Inflammatory macrophage treated with lipopolysaccharide for 1 hour (primary cell): Measurements from ENCODE around the gene MVD.
"Not testable (repeated sequence)": the region's sequence is repeated elsewhere in the genome, so short reads cannot be mapped to it uniquely, and the experiment has no call there.

ENCODE experiments used
- DNase-seq, 2 donors: peaks; one replicate each; pipeline ENCODE4 v3.0.0-alpha.2; 2020 to 2022

MVD gene

DNA sequence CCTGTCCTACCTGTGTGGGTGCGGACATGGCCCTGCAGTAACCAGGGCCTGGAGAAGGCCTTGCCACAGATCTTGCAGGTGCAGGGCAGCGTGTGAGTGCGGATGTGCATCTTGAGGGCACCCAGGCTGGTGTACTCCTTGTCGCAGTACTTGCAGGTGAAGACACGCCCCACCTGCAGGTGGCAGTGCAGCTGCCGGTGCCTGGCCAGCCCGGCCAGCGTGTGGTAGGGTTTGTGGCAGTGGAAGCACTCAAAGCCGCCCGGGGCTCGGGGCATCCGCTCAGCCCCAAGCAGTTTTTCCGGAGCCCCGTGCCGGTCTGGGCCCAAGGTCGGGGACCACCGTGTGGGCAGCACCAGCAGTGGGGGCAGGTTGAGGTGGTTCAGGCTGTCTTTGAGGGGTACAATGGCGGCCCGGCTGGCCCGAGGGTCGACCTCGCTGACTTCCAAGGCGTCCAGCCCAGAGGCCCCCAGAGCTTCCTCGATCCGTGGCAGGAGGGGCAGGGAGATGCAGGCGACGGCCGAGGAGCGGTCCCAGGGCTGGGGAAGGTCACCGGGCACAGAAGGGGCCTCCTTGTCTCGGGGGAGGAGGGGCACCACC lies 18.3 kb upstream of the MVD start:
- no peak for DNase-seq

GRCh38 chr16:88680554-88681083 lies 17.7 kb upstream of the MVD start:
- DNase-seq, result no peak

DNA sequence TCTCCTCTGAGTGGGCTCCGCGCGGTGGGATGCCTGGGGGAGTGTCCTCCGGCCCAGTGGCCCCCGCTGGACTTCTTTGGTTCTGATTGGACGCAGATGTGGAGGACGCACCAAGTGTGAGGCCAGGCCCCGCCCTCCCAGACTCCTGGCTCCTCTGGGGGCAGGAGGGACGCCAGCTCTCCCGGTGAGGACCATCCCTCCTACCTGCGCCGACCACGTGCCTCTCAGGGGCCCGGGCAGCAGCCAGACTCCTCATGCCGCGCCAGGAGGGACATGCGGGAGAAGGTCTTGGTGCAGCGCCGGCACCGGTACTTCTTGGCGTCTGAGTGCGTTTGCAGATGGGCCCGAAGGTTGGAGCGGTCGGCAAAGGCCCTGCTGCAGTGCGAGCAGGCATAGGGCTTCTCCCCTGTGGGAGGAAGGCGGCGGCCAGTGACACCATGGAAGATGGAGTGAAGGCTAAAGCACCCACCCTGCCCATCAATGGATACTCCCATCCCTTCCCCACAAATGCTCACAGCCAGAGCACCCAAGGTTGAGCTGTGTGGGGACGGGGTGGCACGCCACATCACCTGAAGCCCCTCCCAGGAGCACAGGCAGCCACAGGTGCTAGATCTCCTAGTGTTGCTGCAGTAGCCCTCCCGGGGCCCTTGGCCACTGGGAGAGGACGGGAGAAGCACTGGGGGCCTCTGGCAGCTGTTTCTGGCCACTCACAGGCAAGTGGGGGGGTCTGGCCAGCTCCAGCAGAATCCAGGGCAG lies 15.5 kb upstream of the MVD start:
- DNase-seq, result no peak

DNA sequence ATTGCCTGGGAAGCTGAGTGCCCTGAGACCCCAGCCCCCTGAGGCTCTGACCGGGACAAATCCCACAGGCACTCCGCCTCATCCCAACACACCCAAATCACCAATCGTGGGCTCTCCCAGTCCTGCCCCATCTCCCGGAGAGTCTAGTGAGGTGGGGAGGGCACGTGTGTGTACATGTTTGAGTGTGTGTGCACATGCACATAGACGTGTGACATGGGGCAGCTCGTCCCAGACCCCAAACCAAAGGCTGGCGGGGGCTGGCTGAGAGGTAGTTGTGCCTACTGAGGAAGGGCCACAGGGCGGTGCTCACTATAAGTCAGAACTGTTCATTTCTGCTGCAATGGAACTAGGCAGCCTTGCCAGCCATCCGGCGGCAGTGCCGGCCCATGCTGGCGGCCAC lies 14.8 kb upstream of the MVD start:
- DNase-seq, result no peak

DNA sequence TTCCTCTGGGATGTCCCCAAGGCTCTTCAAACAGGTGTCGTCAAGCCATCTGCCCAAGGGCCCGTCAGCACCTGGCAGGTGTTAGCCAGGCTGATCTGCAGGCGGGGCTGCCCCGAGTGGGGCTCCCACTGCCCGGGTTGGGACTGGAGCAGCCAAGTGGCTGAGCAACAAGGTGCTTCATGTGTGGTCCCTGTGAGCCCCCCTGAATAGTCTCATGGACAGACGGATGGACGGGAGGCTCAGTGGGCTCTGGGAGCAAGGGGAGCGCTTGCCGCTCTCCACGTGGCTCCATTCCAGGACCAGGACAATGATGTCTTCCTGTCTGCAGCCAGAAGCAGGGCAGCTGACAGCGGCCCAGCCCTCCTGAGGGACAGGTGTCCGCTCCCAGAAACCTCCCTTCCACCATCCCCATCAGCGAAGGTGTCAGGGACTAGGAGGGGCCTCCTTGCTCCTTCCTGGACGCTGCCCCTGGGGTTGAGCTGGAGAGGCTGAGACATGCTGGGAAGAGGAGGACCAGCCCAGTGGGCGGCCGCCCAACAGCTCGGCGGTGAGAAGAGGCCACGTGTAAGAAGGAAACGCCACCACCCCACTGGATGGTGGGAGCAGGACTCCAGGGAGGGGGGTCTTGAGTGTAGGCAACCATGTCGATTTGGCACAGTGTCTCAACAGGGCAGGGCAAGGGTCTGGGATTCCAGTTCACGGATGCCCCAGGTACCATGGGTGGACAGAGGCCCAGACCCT lies 13.8 kb upstream of the MVD start:
- DNase-seq, result no peak

GRCh38 chr16:88673716-88674379 lies 11.0 kb upstream of the MVD start:
- no peak for DNase-seq

GRCh38 chr16:88672776-88673175 lies 9.9 kb upstream of the MVD start:
- no peak for DNase-seq

DNA sequence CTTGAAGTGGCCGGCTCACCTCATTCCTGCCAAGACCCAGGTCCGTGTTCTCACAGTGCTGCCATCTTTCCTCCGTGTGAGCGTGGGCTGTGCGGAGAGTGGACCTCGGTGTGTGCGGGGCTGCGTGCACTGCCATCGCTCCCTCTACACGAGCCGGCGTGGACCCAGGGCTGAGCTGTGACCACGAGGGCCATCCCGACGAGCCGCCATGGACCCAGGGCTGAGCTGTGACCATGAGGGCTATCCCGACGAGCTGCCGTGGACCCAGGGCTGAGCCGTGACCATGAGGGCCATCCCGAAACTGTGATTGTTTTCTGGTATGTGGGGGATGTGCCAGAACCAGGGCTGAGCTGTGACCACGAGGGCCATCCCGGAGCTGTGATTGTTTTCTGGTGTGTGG lies 8.9 kb upstream of the MVD start:
- no peak for DNase-seq

GRCh38 chr16:88669980-88670379 lies 7.1 kb upstream of the MVD start:
- no peak for DNase-seq

DNA sequence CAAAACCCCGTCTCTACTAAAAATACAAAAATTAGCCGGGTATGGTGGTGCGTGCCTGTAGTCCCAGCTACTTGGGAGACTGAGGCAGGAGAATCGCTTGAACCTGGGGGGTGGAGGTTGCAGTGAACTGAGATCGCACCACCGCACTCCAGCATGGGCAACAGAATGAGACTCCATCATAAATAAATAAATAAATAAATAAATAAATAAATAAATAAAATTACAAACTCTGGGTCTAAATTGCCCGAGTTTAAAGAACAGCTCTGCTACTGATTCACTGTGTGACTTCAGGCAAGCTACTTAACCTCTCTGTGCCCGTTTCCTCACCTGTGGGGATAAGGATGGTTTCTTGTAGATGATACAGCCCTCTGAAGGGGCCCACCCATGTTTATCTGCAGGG lies 6.6 kb upstream of the MVD start:
- not testable (repeated sequence) for DNase-seq

GRCh38 chr16:88667461-88667860 lies 4.6 kb upstream of the MVD start:
- peak in 1 of 2 donors; percentile 40 for DNase-seq

DNA sequence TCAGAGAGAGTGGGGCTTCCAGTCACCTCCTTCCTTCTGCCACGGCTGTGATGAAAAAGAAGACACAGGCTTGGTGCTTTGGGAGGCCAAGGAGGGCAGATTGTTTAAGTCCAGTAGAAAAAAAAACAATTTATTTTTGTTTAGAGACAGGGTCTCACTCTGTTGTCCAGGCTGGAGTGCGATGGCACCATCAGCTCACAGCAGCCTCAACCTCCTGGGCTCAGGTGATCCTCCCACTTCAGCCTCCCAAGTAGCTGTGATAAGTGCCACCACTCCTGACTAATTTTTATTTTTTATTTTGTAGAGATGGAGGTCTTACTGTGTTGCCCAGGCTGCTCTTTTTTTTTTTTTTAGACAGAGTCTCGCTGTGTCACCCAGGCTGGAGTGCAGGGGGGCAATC lies 2.7 kb upstream of the MVD start:
- no peak for DNase-seq

GRCh38 chr16:88665148-88665547 lies 2.3 kb upstream of the MVD start:
- no peak for DNase-seq

GRCh38 chr16:88662222-88662842 lies 559 bp downstream of the MVD start:
- no peak for DNase-seq

DNA sequence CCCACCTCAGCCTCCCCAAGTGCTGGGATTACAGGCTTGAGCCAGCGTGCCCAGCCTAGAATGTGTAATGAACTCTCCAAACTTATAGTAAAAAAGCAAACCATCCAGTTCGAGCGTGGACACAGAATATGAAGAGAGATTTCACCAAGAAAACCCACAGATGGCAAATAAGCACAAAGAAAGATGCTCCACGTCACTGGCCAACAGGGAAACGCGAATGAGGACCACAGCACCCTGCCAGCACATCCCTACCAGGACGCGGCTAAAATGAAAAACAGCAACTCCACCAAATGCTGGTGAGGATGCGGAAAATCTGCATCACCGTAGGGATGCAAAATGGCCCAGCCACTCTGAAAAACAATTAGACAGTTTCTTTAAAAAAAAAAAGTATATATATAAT lies 1.4 kb downstream of the MVD start:
- DNase-seq, result no peak

DNA sequence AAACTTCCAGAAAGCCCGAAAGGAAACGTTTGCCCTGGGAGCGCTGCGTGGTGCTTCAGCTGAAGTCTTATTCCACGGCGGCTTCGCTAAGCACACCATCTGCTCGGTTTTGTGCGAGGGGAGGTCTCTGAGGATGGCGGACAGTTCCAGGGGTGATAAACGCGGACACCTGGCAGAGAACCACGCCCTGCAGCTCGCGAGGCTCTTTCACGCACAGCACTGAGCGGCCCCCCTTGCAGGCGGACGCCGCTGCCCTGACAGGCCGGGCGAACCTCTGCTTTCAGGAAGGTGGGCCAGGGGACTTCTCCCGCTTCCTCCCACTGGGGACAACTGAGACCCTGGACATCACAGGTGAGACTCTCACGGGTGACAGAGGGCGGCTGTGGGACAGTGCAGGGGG lies 3.7 kb downstream of the MVD start:
- DNase-seq, result no peak

DNA sequence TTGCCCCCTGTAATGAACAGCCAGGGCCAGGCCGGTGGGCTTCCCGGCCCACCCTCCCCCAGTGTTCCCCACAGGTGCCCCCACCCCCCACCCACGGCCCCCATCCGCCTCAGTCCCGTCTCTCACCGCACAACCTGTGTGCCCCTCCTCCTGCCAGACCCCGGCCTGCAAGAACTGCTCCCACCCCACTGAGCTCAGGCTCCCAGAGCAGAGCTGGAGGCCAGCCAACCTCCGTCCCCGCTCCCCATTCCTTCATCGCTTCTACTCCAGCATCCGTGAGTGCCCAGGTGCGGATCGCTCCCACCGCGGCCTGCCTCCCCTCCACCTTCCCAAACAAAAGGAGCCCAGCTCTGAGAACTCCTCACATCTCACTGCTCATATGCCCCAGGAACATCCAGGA lies 4.2 kb downstream of the MVD start:
- no peak for DNase-seq

GRCh38 chr16:88657371-88657770 lies 5.5 kb downstream of the MVD start:
- DNase-seq, result no peak

- DNase-seq, result no peak
Measured at GRCh38 chr16:88656291-88656980, 6.5 kb downstream of the MVD start.

DNA sequence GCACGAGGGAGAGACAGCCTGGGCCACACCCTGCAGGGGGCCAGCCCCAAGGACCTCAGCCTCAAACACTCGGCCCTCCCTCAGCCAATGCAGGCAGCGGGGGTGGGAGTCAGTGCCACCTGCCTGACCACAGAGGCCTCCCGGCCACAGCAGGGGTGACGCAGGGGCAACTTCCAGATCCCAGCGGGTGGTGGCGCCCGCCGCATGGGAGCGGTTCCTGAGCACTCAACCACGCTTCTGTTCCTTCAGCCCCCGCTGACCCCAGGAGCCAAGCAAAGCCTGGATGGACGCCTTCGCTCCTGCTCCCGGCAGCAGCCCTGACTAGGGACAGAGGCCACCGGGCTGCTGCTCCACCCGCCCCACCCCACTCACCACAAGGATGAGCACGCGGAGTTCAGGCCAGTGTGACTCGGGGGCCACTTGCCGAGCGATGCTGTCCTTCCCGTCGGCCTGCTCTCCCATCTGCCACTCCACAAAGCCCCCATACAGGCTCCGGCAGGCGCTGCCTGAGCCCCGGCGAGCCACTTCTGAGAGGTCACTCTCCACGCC lies 7.1 kb downstream of the MVD start:
- DNase-seq, result no peak

DNA sequence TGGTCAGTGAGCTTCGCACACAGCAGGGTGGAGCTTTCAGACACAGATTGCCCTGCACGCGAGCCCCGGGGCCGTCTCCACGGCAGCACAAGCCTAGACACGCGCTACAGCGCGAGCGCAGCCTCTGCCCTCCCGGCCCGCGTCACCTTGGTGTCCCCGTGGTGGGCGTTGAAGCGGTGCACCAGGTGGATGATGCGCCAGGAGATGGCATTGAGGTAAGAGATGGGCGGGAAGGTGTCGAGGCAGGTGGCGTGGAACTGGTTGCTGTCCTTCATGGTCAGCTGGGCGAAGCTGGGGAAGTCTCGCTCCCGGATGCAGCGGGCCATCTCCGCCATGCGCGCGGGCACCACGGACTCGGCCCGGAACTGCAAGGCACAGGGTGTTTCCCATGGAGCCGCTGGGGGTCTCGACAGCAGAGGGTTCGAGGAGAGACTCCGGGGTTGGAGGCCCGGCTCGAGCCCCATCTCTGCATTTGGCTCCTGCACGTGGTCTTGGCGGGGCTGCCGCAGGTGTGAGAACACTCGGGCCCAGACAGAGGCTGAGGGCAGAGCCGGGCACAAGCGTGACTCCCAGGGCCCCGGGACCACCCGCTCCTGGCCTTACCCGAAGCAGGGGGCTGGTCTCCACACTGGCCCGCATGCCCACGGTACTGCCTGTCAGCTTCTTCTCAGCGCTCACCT lies 7.7 kb downstream of the MVD start:
- no peak for DNase-seq
